Uterus (tissue), 2 donors: ENCODE measurements around the gene EYS.

Experiments
- POLR2A ChIP-seq, 2 donors: fragments of 450-650 bp; IDR thresholded peaks; one replicate each; pipeline ENCODE4 v1.6.1; 2016; ENCODE audit warnings: antibody characterized with exemption in 2 of 2, mild to moderate bottlenecking in 1 of 2, moderate library complexity in 1 of 2
- TF ChIP-seq, protein P1 (sequence below), 4 experiments: fragments of 200-600 bp in 2 of 4; fragments of 450-650 bp in 2 of 4; sonication (generic) in 2 of 4; IDR thresholded peaks; one replicate each; pipeline ENCODE4 v1.5.1; 2016 to 2019; ENCODE audit warnings: antibody characterized with exemption in 4 of 4, mild to moderate bottlenecking in 2 of 4, moderate library complexity in 1 of 4

DNA sequence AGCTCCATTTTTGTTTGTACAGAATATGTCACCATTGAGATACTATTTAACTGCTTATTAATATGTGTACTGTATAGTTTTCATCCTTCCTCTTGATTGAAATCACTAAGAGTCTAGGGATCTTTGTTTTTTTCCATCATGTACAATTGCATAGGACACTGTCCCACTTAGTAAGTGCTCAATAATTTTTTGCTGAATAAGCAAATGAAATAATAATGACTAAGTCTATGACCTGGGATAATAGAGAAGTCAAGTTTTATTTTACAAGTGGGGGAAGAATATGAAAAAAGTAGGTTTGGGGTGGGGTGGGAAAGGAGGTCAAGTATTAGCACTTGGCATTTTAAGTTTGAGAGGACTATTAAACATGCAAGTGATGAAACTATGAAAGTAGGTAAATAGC lies 4.5 kb upstream of the EYS start:
- TF ChIP-seq, protein P1, sequence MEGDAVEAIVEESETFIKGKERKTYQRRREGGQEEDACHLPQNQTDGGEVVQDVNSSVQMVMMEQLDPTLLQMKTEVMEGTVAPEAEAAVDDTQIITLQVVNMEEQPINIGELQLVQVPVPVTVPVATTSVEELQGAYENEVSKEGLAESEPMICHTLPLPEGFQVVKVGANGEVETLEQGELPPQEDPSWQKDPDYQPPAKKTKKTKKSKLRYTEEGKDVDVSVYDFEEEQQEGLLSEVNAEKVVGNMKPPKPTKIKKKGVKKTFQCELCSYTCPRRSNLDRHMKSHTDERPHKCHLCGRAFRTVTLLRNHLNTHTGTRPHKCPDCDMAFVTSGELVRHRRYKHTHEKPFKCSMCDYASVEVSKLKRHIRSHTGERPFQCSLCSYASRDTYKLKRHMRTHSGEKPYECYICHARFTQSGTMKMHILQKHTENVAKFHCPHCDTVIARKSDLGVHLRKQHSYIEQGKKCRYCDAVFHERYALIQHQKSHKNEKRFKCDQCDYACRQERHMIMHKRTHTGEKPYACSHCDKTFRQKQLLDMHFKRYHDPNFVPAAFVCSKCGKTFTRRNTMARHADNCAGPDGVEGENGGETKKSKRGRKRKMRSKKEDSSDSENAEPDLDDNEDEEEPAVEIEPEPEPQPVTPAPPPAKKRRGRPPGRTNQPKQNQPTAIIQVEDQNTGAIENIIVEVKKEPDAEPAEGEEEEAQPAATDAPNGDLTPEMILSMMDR (IDR thresholded peaks at IDR 0.05), result no peak
- TF ChIP-seq POLR2A (IDR thresholded peaks at IDR 0.05), result no peak
